ENCODE data around the gene LYPLA2.

DNA sequence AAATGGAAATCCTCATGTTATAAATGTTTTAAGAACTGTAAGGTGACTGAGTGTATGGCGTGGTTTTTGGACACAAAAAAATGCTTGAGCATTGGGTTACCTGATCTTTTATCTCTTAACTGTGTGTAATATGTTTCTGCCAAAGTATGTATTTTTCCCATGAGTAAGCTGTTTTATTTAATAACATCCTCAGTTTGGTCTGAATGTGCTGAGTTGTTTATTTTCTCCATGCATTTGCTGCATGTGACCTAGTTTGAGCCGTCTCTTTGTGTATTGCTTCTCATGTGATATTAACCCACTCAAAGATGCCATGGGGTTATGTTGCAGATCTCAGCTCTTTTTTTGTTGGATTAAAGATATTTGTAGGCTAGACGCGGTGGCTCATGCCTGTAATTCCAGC is 6.1 kb upstream of the LYPLA2 start:
- TF ChIP-seq GABPA (IDR thresholded peaks at IDR 0.05; ENCODE audit: low read depth) (no peak), RAD21 (IDR thresholded peaks at IDR 0.05; ENCODE audit: low read length) (no peak)

Data from SK-N-SH (cell line).